Smooth muscle cell (in vitro differentiated cells): ENCODE results near the gene DCLRE1B. TPM values are rescaled to one million over a fixed set of nuclear protein-coding genes. Genes with fewer than 3 reads are reported as not detected.
A peak's percentile ranks its signal among the peaks of the same experiment; 100 is the strongest.

Source experiments
- DNase-seq: peaks from one replicate; lab custom pipeline; 2025; ENCODE audit not compliant: unreplicated experiment; lab: John Stamatoyannopoulos, UW
- H2AFZ ChIP-seq: fragments of 200-600 bp; sonication (generic); 2 replicates; pipeline ENCODE4 v1.6.0; 2016; ENCODE audit warnings: antibody characterized with exemption, low read depth, mild to moderate bottlenecking
- H3F3A ChIP-seq: fragments of 200-600 bp; sonication (generic); 2 replicates; pipeline ENCODE4 v1.6.0; 2017; ENCODE audit warnings: antibody characterized with exemption, low read depth
- H3K27ac ChIP-seq: fragments of 200-600 bp; sonication (generic); 2 replicates; pipeline ENCODE4 v1.5.1; 2016; ENCODE audit warnings: low read depth, mild to moderate bottlenecking
- H3K27me3 ChIP-seq: fragments of 200-600 bp; sonication (generic); 2 replicates; pipeline ENCODE4 v1.6.1; 2016; ENCODE audit warnings: low read depth, mild to moderate bottlenecking
- H3K36me3 ChIP-seq: fragments of 200-600 bp; sonication (generic); 2 replicates; pipeline ENCODE4 v1.5.1; 2016; ENCODE audit warnings: low read depth
- H3K4me1 ChIP-seq: fragments of 200-600 bp; sonication (generic); 2 replicates; pipeline ENCODE4 v1.5.1; 2016; ENCODE audit warnings: low read depth
- H3K4me2 ChIP-seq: fragments of 200-600 bp; sonication (generic); 2 replicates; pipeline ENCODE4 v1.6.0; 2016; ENCODE audit warnings: mild to moderate bottlenecking
- H3K4me3 ChIP-seq: fragments of 200-600 bp; sonication (generic); 2 replicates; pipeline ENCODE4 v1.5.1; 2016; ENCODE audit warnings: mild to moderate bottlenecking
- H3K79me2 ChIP-seq: fragments of 200-600 bp; sonication (generic); 2 replicates; pipeline ENCODE4 v1.6.0; 2016; ENCODE audit warnings: low read depth, mild to moderate bottlenecking
- H3K9ac ChIP-seq: fragments of 200-600 bp; sonication (generic); 2 replicates; pipeline ENCODE4 v1.6.0; 2016; ENCODE audit warnings: low read depth
- H3K9me3 ChIP-seq: fragments of 200-600 bp; sonication (generic); replicated peaks from 2 replicates; pipeline ENCODE4 v1.5.1; 2016; ENCODE audit warnings: low read depth
- H4K20me1 ChIP-seq: fragments of 200-600 bp; sonication (generic); 2 replicates; pipeline ENCODE4 v1.6.0; 2016; ENCODE audit warnings: low read depth
- WGBS: methylation state at CpG from one replicate; pipeline ENCODE4 v1.1.7; 2016; ENCODE audit warnings: low lambda C conversion rate; 5-methylcytosine and 5-hydroxymethylcytosine counted together
- polyA plus RNA-seq: library from polyadenylated mRNA; unstranded; fragments of >200 nt; fragmentation: Nextera tagmentation; extraction: Ambion mirVana; gene quantifications from 2 replicates; pipeline ENCODE4 v1.2.1, GENCODE V29; 2016
- total RNA-seq: library from RNA; depleted of rRNA; stranded (reverse); fragments of >200 nt; gene quantifications from 2 replicates; pipeline ENCODE4 v1.2.3, GENCODE V29; 2014
- TF ChIP-seq, protein P1 (sequence below): fragments of 200-600 bp; sonication (generic); IDR thresholded peaks from 2 replicates; pipeline ENCODE4 v1.5.1; 2017; ENCODE audit warnings: borderline replicate concordance, mild to moderate bottlenecking, antibody characterized with exemption; ENCODE audit not compliant: insufficient read depth, poor library complexity, severe bottlenecking

Gene DCLRE1B
- total and polyA plus RNA-seq, 2 experiments from 2014 or later = 5.9 to 11.0 TPM

DNA sequence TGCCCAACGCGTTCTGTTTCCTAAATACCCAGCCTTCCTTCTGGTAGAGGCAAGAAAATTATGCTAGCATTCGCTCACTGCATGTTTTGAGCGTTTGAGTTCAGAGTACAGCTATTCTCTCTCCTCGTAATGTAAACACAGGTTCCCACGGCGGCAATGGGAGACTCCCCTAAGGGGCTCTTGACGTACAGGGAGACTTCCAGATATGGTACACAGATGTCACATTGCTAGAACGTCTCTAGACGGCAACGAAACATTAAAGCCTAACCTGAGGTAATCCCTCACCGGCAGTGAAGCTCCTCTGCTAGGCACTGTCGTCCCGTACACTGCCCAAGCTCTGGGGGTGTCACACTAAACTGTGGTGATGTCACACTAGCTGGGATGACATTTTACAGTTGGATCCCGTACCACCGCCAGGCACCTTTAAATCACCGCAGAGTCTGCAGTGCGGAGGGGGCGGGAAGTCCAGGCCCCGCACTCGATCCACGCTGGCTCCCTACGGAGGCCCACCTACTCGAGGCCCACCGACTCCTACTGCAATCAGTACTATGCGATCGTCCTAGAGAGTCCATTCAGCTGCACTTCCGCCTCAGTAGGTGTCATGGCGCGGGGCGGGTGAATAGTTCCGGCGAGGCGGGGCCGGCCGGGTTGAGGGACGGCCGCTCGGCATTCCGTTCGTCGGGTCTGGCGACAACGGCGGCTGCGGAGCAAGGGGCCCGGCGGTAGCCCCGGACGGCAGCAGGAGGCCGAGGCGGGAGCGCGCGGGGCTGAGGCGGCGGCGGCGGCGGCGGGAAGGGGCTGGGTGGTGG lies 24.0 kb downstream of the DCLRE1B start, which contains the start of gene HIPK1:
Gene HIPK1 (plus strand): TSS at position 384 of the 809 bp plus-strand sequence.
- Histone ChIP-seq H3K9ac (peak within 1 kb of the TSS; percentile 99), H3K79me2 (peaks cover 43% of the 10 kb centered on the region), H2AFZ (peak within 1 kb of the TSS; percentile 89), H3K36me3 (no peaks in the 10 kb centered on the region), H3K27ac (peak within 1 kb of the TSS; percentile 96), H3K4me3 (peak within 1 kb of the TSS; percentile 92), H3K9me3 (no peaks in the 10 kb centered on the region), H3F3A (peaks cover 6% of the 10 kb centered on the region), H3K4me1 (peaks cover 15% of the 10 kb centered on the region), H3K27me3 (peaks cover 15% of the 10 kb centered on the region), H3K4me2 (peak within 1 kb of the TSS; percentile 88), H4K20me1 (peaks cover 39% of the 10 kb centered on the region)
- 1% methylated on average over 57 of the region's 61 CpGs for WGBS
- TF ChIP-seq, protein P1, sequence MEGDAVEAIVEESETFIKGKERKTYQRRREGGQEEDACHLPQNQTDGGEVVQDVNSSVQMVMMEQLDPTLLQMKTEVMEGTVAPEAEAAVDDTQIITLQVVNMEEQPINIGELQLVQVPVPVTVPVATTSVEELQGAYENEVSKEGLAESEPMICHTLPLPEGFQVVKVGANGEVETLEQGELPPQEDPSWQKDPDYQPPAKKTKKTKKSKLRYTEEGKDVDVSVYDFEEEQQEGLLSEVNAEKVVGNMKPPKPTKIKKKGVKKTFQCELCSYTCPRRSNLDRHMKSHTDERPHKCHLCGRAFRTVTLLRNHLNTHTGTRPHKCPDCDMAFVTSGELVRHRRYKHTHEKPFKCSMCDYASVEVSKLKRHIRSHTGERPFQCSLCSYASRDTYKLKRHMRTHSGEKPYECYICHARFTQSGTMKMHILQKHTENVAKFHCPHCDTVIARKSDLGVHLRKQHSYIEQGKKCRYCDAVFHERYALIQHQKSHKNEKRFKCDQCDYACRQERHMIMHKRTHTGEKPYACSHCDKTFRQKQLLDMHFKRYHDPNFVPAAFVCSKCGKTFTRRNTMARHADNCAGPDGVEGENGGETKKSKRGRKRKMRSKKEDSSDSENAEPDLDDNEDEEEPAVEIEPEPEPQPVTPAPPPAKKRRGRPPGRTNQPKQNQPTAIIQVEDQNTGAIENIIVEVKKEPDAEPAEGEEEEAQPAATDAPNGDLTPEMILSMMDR = no peak
- peak; percentile 80 for DNase-seq

DNA sequence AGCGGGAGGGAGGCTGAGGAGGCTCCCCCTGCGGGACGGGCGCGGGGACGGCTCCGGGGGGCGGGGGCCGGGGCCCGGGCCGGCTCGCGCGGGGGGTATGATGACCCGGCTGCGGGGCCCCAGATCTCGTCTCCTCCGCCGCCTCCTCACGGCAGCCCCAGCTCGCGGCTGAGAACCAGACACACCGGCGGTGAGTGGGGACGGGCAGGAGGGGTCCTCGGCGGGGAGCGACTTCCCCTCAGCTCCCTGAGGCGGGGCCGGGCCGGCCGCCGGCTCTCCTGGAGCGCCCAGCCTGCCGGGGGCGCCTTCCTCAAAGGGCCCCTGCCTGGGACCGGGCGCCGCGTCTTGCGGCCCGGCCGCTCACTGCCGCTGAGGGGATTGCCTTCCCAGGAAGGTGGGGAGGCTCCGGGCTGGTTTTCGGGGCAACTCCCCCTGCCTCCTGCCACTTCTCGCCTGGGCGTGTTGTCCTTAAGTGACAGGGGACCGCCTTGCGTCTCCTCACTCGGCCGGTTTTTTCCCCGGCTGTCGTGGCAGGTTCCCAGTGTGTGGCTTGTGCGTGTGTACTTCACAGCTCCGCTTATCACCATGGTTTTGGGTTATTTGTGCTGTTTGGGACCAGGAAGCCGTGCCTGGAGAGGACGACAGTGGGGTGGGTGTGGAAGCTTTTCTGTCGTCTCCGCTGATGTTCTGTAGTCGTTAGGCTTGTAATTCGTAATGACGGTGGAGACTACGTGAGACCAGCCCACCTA lies 24.8 kb downstream of the DCLRE1B start:
- DNase-seq = peak; percentile 69
- peak overlapping the region; percentile 99 for H3K9ac ChIP-seq
- under 1% methylated on average over 35 of the region's 64 CpGs for WGBS

DNA sequence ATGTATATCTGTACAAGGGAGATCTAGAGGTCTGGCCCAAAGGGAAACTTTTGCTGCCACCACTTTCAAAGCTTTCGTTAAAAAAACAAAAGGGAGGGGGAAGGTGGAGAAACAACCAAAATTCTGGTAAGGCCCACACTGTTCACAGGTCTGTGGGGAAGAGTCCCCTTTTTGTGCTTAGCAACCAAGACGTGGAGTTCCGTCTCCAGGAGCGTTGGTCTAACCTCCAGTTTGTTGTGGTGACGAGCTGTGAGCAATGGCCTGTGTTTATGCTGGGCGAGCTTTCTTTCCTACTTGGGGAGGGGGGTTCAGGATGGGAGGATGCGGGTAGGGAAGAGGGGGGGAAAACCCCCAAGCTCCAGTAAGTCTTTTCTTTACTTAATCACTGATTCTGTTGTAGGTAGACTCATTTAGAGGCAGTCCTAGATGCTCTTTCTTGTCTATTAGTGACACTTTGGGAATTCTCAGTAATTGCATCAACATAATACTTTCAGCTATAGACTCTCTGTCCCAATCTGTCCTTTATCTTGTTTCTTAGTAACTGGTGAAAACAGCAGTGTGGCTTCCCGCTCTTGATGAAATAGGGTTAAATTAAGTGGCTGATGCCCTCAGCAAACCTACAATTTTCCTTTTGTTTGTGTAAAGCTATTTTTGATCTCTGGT lies 25.5 kb downstream of the DCLRE1B start:
- TF ChIP-seq, protein P1 = no peak
- H3F3A ChIP-seq = peaks cover 6% of the 10 kb centered on the region
- H3K4me3 ChIP-seq = peak overlapping the region; percentile 92
- H3K79me2 ChIP-seq = peaks cover 58% of the 10 kb centered on the region
- peaks cover 15% of the 10 kb centered on the region for H3K4me1 ChIP-seq
- 4% methylated on average over 8 of the region's 8 CpGs for WGBS
- H4K20me1 ChIP-seq = peaks cover 53% of the 10 kb centered on the region
- H3K4me2 ChIP-seq = peak overlapping the region; percentile 88
- no peaks in the 10 kb centered on the region for H3K36me3 ChIP-seq
- H2AFZ ChIP-seq = peak overlapping the region; percentile 1
- H3K27ac ChIP-seq = peak overlapping the region; percentile 96
- H3K9me3 ChIP-seq = no peaks in the 10 kb centered on the region
- H3K27me3 ChIP-seq = no peaks in the 10 kb centered on the region
- peak overlapping the region; percentile 99 for H3K9ac ChIP-seq
- peak; percentile 24 for DNase-seq

More for the DNA sequence above, 24.8 kb downstream of the DCLRE1B start:
- H3K27me3 ChIP-seq = peaks cover 7% of the 10 kb centered on the region
- peak overlapping the region; percentile 96 for H3K27ac ChIP-seq
- H3K4me2 ChIP-seq = peak overlapping the region; percentile 88
- H3K79me2 ChIP-seq = peaks cover 51% of the 10 kb centered on the region
- H3K9me3 ChIP-seq = no peaks in the 10 kb centered on the region
- H3K4me1 ChIP-seq = peaks cover 15% of the 10 kb centered on the region
- peak overlapping the region; percentile 1 for H2AFZ ChIP-seq
- no peaks in the 10 kb centered on the region for H3K36me3 ChIP-seq
- H4K20me1 ChIP-seq = peaks cover 46% of the 10 kb centered on the region
- TF ChIP-seq, protein P1 = no peak
- peaks cover 6% of the 10 kb centered on the region for H3F3A ChIP-seq
- peak overlapping the region; percentile 92 for H3K4me3 ChIP-seq
